Coronary artery (tissue), 2 donors: ENCODE results near the gene KAT8.

ENCODE experiments used
- DNase-seq: peaks from one replicate; pipeline ENCODE4 v3.0.0-alpha.2; 2017; ENCODE audit warnings: low spot score
- H3K27ac ChIP-seq, 2 donors: fragments of 200-600 bp; sonication (generic); one replicate each; pipeline ENCODE4 v1.5.1; 2016 to 2019
- H3K4me3 ChIP-seq: fragments of 200-600 bp; sonication (generic); 2 replicates; pipeline ENCODE4 v1.5.1; 2016; ENCODE audit warnings: mild to moderate bottlenecking, moderate library complexity
- CTCF ChIP-seq: fragments of 200-600 bp; sonication (generic); IDR thresholded peaks from one replicate; pipeline ENCODE4 v1.5.1; 2019; ENCODE audit warnings: antibody characterized with exemption

Gene KAT8

GRCh38 chr16:31108035-31108793 is 9.2 kb upstream of the KAT8 start, which contains the start of gene BCKDK:
TSS of gene BCKDK (plus strand) at chr16:31108386. CDS start at chr16:31109224, 838 bp downstream.
- no peak for DNase-seq
- H3K27ac ChIP-seq: peak within 1 kb of the TSS; percentile 83 to 87
- H3K4me3 ChIP-seq: peak within 1 kb of the TSS; percentile 76
- no peak for TF ChIP-seq CTCF

- H3K27ac ChIP-seq: peak overlapping the region; percentile 83 to 87
- TF ChIP-seq CTCF: no peak
- peak overlapping the region; percentile 76 for H3K4me3 ChIP-seq
- DNase-seq: no peak
Observed at GRCh38 chr16:31108794-31109558, 8.5 kb upstream of the KAT8 start.

- DNase-seq: no peak
- Histone ChIP-seq H3K4me3 (peak overlapping the region; percentile 76), H3K27ac (peak overlapping the region in 1 of 2 donors; percentile 87)
- no peak for TF ChIP-seq CTCF
Observed at GRCh38 chr16:31109622-31110021, 7.8 kb upstream of the KAT8 start.

- TF ChIP-seq CTCF: no peak
- no peak overlapping the region for H3K4me3 ChIP-seq
- no peak overlapping the region for H3K27ac ChIP-seq
- no peak for DNase-seq
Observed at GRCh38 chr16:31110106-31111034, 7.1 kb upstream of the KAT8 start.

- H3K4me3 ChIP-seq: no peak overlapping the region
- TF ChIP-seq CTCF: no peak
- no peak overlapping the region for H3K27ac ChIP-seq
- DNase-seq: no peak
Observed at GRCh38 chr16:31111881-31112466, 5.5 kb upstream of the KAT8 start.

GRCh38 chr16:31112711-31113110 is 4.8 kb upstream of the KAT8 start:
- H3K4me3 ChIP-seq: no peak overlapping the region
- no peak for TF ChIP-seq CTCF
- no peak for DNase-seq
- peak overlapping the region in 1 of 2 donors; percentile 60 for H3K27ac ChIP-seq
